Measurements from ENCODE around the gene ARSG. TPM values are rescaled to one million over a fixed set of nuclear protein-coding genes. Genes with fewer than 3 reads are reported as not detected.

The ARSG gene
- total and polyA plus RNA-seq, 2 donors (not counting 3 experiments of a cell fraction or from before 2014, with no cell fraction given): 3.9 to 7.0 TPM

GRCh38 chr17:68387435-68388218 lies 96.3 kb downstream of the ARSG start:
- H3K36me3 ChIP-seq (ENCODE audit: control insufficient read depth in 2 of 2, extremely low read depth in 1 of 2, insufficient read depth in 2 of 2, low read length in 2 of 2): no peaks in the 10 kb centered on the region
- H3K27ac ChIP-seq (ENCODE audit: insufficient read depth, low read depth, low read length): no peak overlapping the region
- H3K9me3 ChIP-seq (replicated peaks; ENCODE audit: control insufficient read depth, insufficient read depth, low read length): no peaks in the 10 kb centered on the region
- dilution Hi-C loops (cut with MboI; ENCODE audit: extremely low pct_ligation_motif_present, low sequenced_read_pairs) (no loop called here), intact Hi-C loops (cut with micrococcal nuclease) (no loop called here)
- no peak for FAIRE-seq
- CTCF ChIA-PET: interaction anchor here (4.4 kb wide), 1 partner anchor 11 kb away, joined by 32 read pairs; no protein-coding TSS in a partner anchor
- H3K4me2 ChIP-seq (ENCODE audit: insufficient read depth, low read length): no peak overlapping the region
- H3K9ac ChIP-seq (replicated peaks; ENCODE audit: extremely low read depth, insufficient read depth, low read length): no peak overlapping the region
- no peak overlapping the region for H2AFZ ChIP-seq (ENCODE audit: low read depth, low read length)
- TF ChIP-seq FOS (IDR thresholded peaks at IDR 0.05; ENCODE audit: borderline replicate concordance, insufficient read depth, low read length): no peak
- no peak for TF ChIP-seq EZH2 (IDR thresholded peaks at IDR 0.05; ENCODE audit: borderline replicate concordance, low read depth, low read length, severe bottlenecking)
- TF ChIP-seq CTCF (IDR thresholded peaks at IDR 0.05; ENCODE audit: extremely low read depth in 1 of 2, insufficient read depth in 1 of 2, low read depth in 1 of 2, low read length in 2 of 2): no peak
- no peak for TF ChIP-seq MYC (IDR thresholded peaks at IDR 0.05; ENCODE audit: low read depth, low read length)
- TF ChIP-seq POLR2AphosphoS5 (IDR thresholded peaks at IDR 0.05; ENCODE audit: insufficient read depth, low read depth, low read length): no peak
- TF ChIP-seq POLR2A (IDR thresholded peaks at IDR 0.05; ENCODE audit: low read depth, low read length): no peak
- no peak for TF ChIP-seq MAX (IDR thresholded peaks at IDR 0.05; ENCODE audit: insufficient read depth, insufficient read length)
- no peak for TF ChIP-seq JUN (IDR thresholded peaks at IDR 0.05; ENCODE audit: borderline replicate concordance, insufficient read depth, insufficient read length, low read depth)
- TF ChIP-seq GATA2 (IDR thresholded peaks at IDR 0.05; ENCODE audit: insufficient read depth, insufficient read length, low read depth, low read length): no peak
- POLR2A ChIA-PET: no interaction called here
- H3K4me1 ChIP-seq (ENCODE audit: control insufficient read depth, extremely low read depth, insufficient read depth, low read length): peaks cover 23% of the 10 kb centered on the region
- no peaks in the 10 kb centered on the region for H3K9me1 ChIP-seq (replicated peaks; ENCODE audit: control insufficient read depth, extremely low read depth, insufficient read depth, low read length)
- H3K4me3 ChIP-seq (replicated peaks in 1 of 3; ENCODE audit: insufficient read depth in 1 of 3, low read depth in 1 of 3, low read length in 3 of 3): no peak overlapping the region
- H3K27me3 ChIP-seq (ENCODE audit: control insufficient read depth in 2 of 2, insufficient read depth in 2 of 2, low read length in 2 of 2): no peaks in the 10 kb centered on the region
- no TSS peak for BruUV-seq (replicated peaks)
- no peaks in the 10 kb centered on the region for H3K79me2 ChIP-seq (ENCODE audit: control insufficient read depth, insufficient read depth, low read length)
- no peaks in the 10 kb centered on the region for H4K20me1 ChIP-seq (replicated peaks; ENCODE audit: control insufficient read depth, extremely low read depth, insufficient read depth, low read length)
- DNase-seq (ENCODE audit: low read depth, low spot score): no peak
